ENCODE results near the gene ILRUN. TPM values are rescaled to one million over a fixed set of nuclear protein-coding genes. Genes with fewer than 3 reads are reported as not detected.

ILRUN gene
- total RNA-seq = 30.2 and 30.3 TPM in 2 replicates

DNA sequence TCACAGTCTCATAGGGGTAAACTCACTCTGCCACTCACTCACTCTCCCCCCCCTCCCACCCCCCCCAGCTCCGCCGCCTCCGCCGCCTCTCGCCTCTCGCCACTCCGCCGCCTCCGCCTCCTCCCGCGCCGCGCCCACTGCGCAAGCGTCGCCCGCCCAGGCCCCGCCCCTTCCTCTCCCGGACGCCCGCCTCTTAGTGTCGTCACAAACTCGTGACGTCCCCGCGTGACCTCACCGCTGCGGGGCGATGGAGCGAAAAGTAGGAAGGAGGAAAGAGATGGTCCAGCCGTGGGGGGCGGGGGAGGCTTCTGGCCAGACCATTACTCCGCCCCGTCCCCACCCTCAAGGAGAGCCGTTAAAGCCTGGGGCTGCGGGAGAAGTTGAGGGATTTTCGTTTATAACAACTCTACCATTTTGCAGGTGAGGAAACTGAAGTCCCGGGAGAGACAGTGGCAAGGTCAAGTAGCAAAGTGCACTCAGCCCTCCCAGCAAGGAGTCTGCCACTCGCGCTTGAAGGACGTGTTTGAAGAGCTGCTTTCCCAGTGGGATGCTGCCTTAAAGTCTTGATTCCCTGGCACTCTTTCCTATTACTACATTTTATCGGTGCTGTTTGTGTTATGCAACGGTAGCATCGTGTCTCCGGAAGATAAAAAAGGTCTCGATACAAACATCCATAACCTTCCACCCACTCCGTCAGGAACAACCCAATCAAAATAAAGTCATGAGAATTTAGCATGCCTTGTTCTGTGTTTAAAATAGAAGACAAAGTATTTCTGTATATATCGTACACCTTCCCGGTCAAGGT, at the start of gene ILRUN:
TSS of gene ILRUN (minus strand) at position 29 of the 805 bp plus-strand sequence. CDS start 164 bp downstream, outside the sequence.

Other genes starting within 250 kb of the ILRUN start
- not detected in 2 replicates for gene PACSIN1, start 230.7 kb downstream of the ILRUN start, total RNA-seq
- 0.08 and 0.11 TPM in 2 replicates for gene SPDEF, start 140.4 kb downstream of the ILRUN start, total RNA-seq
- 123 and 173 TPM in 2 replicates for gene SNRPC, start 60.7 kb upstream of the ILRUN start, total RNA-seq
- 3.1 and 4.8 TPM in 2 replicates for gene BLTP3A, start 95.3 kb upstream of the ILRUN start, total RNA-seq
- 11.1 and 27.2 TPM in 2 replicates for gene TAF11, start 191.3 kb upstream of the ILRUN start, total RNA-seq
- 14.5 and 14.9 TPM in 2 replicates for gene ANKS1A, start 192.5 kb upstream of the ILRUN start, total RNA-seq